Ovary (tissue), 9 donors: Measurements from ENCODE around the gene CATSPER2. TPM values are rescaled to one million over a fixed set of nuclear protein-coding genes. Genes with fewer than 3 reads are reported as not detected.
"Not testable (repeated sequence)": the region's sequence is repeated elsewhere in the genome, so short reads cannot be mapped to it uniquely, and the experiment has no call there.

ENCODE experiments used
- DNase-seq, 5 donors: peaks; one replicate each; pipeline ENCODE4 v3.0.0-alpha.2; 2019 to 2020
- H3K27ac ChIP-seq, 2 donors: fragments of 200-600 bp; one replicate each; pipeline versions ENCODE4 v1.5.1 to v1.8.0; 2019 to 2022
- H3K27me3 ChIP-seq: fragments of 200-600 bp; one replicate; pipeline ENCODE4 v1.8.0; 2022
- H3K36me3 ChIP-seq: fragments of 200-600 bp; sonication (generic); one replicate; pipeline ENCODE4 v1.5.1; 2019
- H3K4me1 ChIP-seq: one replicate; pipeline ENCODE4 v1.8.1; 2013; ENCODE audit warnings: mild to moderate bottlenecking, moderate library complexity; ENCODE audit not compliant: insufficient read depth
- H3K4me3 ChIP-seq: fragments of 200-600 bp; sonication (generic); one replicate; pipeline ENCODE4 v1.5.1; 2017
- H3K9me3 ChIP-seq, 2 donors: fragments of 200-600 bp in 1 of 2; sonication (generic) in 1 of 2; one replicate each; pipeline versions ENCODE4 v1.5.1 to v1.8.1; 2013 to 2019; ENCODE audit warnings: mild to moderate bottlenecking in 1 of 2, moderate library complexity in 1 of 2
- WGBS, 3 donors: extraction: QIAGEN DNeasy Blood & Tissue Kit in 1 of 3; methylation state at CpG; one replicate each; pipeline versions ENCODE4 v1.1.5 to v1.1.7; 2013 to 2017; 5-methylcytosine and 5-hydroxymethylcytosine counted together
- intact Hi-C, 4 donors: fragments of 100-400 bp; cut with DNase I; formaldehyde crosslinking; loops; one replicate each; pipeline versions ENCODE4 v1.11.0 to v1.15.1; 2022 to 2023
- polyA plus RNA-seq, 2 donors: library from polyadenylated mRNA; stranded (reverse); fragments of 200-250 nt in 1 of 2; fragments of 350-450 nt in 1 of 2; fragmentation: Illumina TruSeq in 1 of 2; extraction: RNeasy Lipid Tissue Mini Kit (QIAGEN cat#74804) in 1 of 2; gene quantifications; one replicate each; pipeline ENCODE4 v1.2.3, GENCODE V29; 2013 to 2014
- small RNA-seq: library from RNA; depleted of rRNA; stranded (forward); fragments of <200 nt; gene quantifications from one replicate; pipeline ENCODE3, GENCODE V24; 2016
- total RNA-seq, 7 donors: library from RNA; depleted of rRNA in 2 of 7; stranded (reverse); fragments of >200 nt in 2 of 7; fragmentation: NEBNext Ultra II Directional in 3 of 7; extraction: Animal tissue kit (Norgen Biotek cat#: 25700) in 3 of 7; gene quantifications; one replicate each; pipeline versions ENCODE4 v1.1.0 to v1.2.4, GENCODE V29; 2016 to 2023
- donor health status: DM: no; HTN: no; CAD: no; lungs with moderate emphysema.
- donor health status: DM: no; HTN: no; CAD: no.
- donor health status: Bipolar disorder and iron deficiency.
- donor health status: DM: yes; HTN: yes; CAD: no.
- donor health status: DM: no; HTN: no; CAD: no.
- donor health status: DM: yes; HTN: yes; CAD: no.

Gene CATSPER2
- total and polyA plus RNA-seq, 9 donors = 2.3 to 10.2 (median 5.6) TPM

DNA sequence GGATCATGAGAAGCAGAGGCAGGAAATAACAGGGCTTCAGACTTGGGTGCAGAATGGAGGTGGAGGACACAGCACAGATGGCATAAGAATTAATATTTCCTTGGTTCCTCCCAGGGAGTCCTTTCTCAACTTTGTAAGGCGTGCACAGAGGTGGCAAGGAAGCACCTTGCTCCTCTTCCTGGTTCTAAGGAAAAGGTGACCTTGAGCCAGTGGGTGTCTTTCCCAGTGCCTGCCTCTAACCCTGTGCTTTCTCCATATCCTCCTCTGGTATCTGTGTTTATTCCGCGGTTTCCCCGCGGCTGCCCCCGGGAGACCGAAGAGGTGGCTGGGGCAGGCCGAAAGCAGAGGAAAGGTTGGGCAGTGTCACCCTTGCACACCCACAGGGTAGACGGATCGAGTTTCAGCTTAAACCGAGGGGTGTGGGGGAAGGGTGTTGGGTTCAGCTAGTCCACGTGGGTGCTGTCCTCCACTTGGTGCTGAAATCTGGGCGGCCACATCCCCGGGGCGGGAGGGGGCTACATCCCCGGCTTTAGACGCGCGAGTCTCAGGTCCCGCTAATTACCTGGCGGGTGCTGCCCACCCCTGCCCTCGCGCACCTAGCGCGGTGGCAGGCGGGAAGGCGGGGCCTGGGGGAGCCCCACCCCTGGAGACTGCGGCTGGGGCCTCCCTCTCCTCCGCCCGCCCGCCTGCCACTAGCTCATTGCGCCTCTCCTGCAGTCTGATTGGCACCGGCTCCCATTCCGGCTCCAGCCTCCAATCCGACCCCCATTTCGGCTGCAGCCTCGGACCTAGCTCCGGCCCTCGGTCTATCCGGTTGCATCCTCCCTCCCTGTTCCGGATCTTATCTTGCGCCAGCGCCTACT lies 55.1 kb downstream of the CATSPER2 start, which contains the start of gene CKMT1B:
Gene CKMT1B, plus strand, starts transcription at position 700 of the 863 bp plus-strand sequence. CDS start 192 bp downstream, outside the sequence.
- H3K36me3 ChIP-seq, H3K4me1 ChIP-seq, H3K27me3 ChIP-seq, H3K9me3 ChIP-seq, DNase-seq, intact Hi-C loops, H3K27ac ChIP-seq, H3K4me3 ChIP-seq: not testable (repeated sequence)
- WGBS, 3 donors = no CpG with 5 or more reads among the region's 43 CpGs

- H3K27me3 ChIP-seq, H3K36me3 ChIP-seq, H3K27ac ChIP-seq, intact Hi-C loops, H3K4me1 ChIP-seq, H3K9me3 ChIP-seq, DNase-seq, H3K4me3 ChIP-seq: not testable (repeated sequence)
- WGBS, 3 donors = 9 to 13% (median 13%) methylated on average over 4 of the region's 8 CpGs
Observed at GRCh38 chr15:43592841-43593240, 55.8 kb downstream of the CATSPER2 start.

DNA sequence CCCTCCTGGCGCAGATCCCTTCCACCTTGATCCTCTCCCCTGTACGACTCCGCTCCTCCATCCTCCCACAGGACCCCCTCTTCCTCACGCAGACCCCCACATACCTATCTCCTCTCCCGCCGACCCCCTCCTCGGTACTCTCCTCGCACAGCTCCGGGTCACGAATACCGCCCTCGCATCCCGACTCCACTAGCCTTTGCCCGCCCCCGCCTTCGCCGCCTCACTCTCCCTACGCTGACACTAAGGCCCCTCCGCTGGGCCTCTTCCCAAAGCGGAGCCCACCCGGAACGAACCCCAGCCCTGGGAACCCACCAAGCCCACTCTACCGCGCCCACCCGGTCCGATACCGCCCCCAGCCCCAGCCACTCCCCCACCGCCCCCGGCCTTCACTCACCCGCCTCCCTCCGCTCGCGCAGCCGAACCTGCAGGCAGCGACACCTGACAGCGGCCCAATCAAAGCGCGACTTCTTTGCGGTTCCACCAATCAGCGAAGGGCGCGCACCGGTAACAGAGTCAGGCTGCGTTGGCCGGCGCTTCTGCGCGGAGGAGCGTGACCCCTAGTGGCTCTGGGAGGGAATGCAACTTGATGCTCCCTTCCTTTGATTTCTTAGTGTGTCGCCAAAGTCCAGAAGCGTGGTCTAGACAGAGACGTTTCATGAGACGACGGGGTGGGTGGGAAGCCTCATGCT lies 58.7 kb downstream of the CATSPER2 start, which contains the start of gene PPIP5K1:
Gene PPIP5K1, minus strand, starts transcription at position 431 of the 689 bp plus-strand sequence. CDS start 5,704 bp downstream, outside the sequence.
- H3K9me3 ChIP-seq, H3K27me3 ChIP-seq, H3K27ac ChIP-seq, H3K4me1 ChIP-seq, H3K4me3 ChIP-seq, DNase-seq, intact Hi-C loops, H3K36me3 ChIP-seq: not testable (repeated sequence)
- no CpG with 5 or more reads among the region's 54 CpGs for WGBS, 3 donors

Small RNA genes lying within 50 kb of the gene (small RNA-seq; reads per million reads assigned to genes)
- gene PDIA3P2 (not detected), gene RNU6-554P (not detected), gene RNU6-610P (not detected)

Other genes with a start within 250 kb of the CATSPER2 start
- 10 to 100 TPM; 29.7 to 72.1 (median 51.8) TPM for gene TP53BP1, start 155.7 kb downstream of the CATSPER2 start, total RNA-seq
- 10 to 100 TPM; 14.5 to 33.4 TPM for gene TP53BP1, start 155.7 kb downstream of the CATSPER2 start, polyA plus RNA-seq
- gene MAP1A, start 131.2 kb downstream of the CATSPER2 start, total RNA-seq = 10 to 100 TPM in 6 of 7 donors, 1 to 10 TPM in 1; 4.6 to 35.1 (median 20.1) TPM
- 10 to 100 TPM in 1 of 2 donors, 1 to 10 TPM in 1; 4.0 to 26.0 TPM for gene MAP1A, start 131.2 kb downstream of the CATSPER2 start, polyA plus RNA-seq
- 10 to 100 TPM; 16.5 to 45.2 (median 34.3) TPM for gene PPIP5K1, start 58.6 kb downstream of the CATSPER2 start, total RNA-seq
- 10 to 100 TPM in 1 of 2 donors, 1 to 10 TPM in 1; 7.6 to 27.0 TPM for gene PPIP5K1, start 58.6 kb downstream of the CATSPER2 start, polyA plus RNA-seq
- gene CKMT1B, start 54.8 kb downstream of the CATSPER2 start, total RNA-seq = under 1 TPM in 3 of 7 donors, not detected in 4; 0.11 to 0.41 (median 0.35) TPM
- gene CKMT1B, start 54.8 kb downstream of the CATSPER2 start, polyA plus RNA-seq = 1 to 10 TPM in 1 of 2 donors, under 1 TPM in 1; 0.08 to 1.1 TPM
- under 1 TPM; 0.23 to 0.89 (median 0.35) TPM for gene STRC, start 30.0 kb downstream of the CATSPER2 start, total RNA-seq
- gene STRC, start 30.0 kb downstream of the CATSPER2 start, polyA plus RNA-seq = under 1 TPM; 0.29 to 0.30 TPM
- under 1 TPM in 3 of 7 donors, not detected in 4; 0.31 to 0.92 (median 0.40) TPM for gene CKMT1A, start 45.0 kb upstream of the CATSPER2 start, total RNA-seq
- gene CKMT1A, start 45.0 kb upstream of the CATSPER2 start, polyA plus RNA-seq = under 1 TPM; 0.13 to 0.62 TPM
- gene PDIA3, start 97.6 kb upstream of the CATSPER2 start, total RNA-seq = 100 to 1,000 TPM in 5 of 7 donors, 10 to 100 TPM in 2; 56.9 to 389 (median 260) TPM
- gene PDIA3, start 97.6 kb upstream of the CATSPER2 start, polyA plus RNA-seq = 100 to 1,000 TPM; 175 to 711 TPM
- gene ELL3, start 128.1 kb upstream of the CATSPER2 start, total RNA-seq = 1 to 10 TPM; 2.2 to 7.2 (median 5.5) TPM
- gene ELL3, start 128.1 kb upstream of the CATSPER2 start, polyA plus RNA-seq = 1 to 10 TPM; 4.7 to 4.9 TPM
- 100 to 1,000 TPM; 433 to 587 (median 484) TPM for gene SERF2, start 143.5 kb upstream of the CATSPER2 start, total RNA-seq
- 100 to 1,000 TPM; 254 to 981 TPM for gene SERF2, start 143.5 kb upstream of the CATSPER2 start, polyA plus RNA-seq
- gene SERINC4, start 151.4 kb upstream of the CATSPER2 start, total RNA-seq = under 1 TPM in 5 of 7 donors, not detected in 2; 0.07 to 0.36 (median 0.18) TPM
- gene SERINC4, start 151.4 kb upstream of the CATSPER2 start, polyA plus RNA-seq = under 1 TPM in 1 of 2 donors, not detected in 1; 0.39 TPM
- gene HYPK, start 151.8 kb upstream of the CATSPER2 start, total RNA-seq = 10 to 100 TPM in 6 of 7 donors, 1 to 10 TPM in 1; 9.1 to 20.7 (median 14.1) TPM
- gene HYPK, start 151.8 kb upstream of the CATSPER2 start, polyA plus RNA-seq = 10 to 100 TPM in 1 of 2 donors, 1 to 10 TPM in 1; 7.2 to 12.3 TPM
- 10 to 100 TPM; 12.4 to 29.3 (median 21.0) TPM for gene MFAP1, start 175.8 kb upstream of the CATSPER2 start, total RNA-seq
- 10 to 100 TPM; 18.6 to 54.1 TPM for gene MFAP1, start 175.8 kb upstream of the CATSPER2 start, polyA plus RNA-seq
- gene WDR76, start 178.2 kb upstream of the CATSPER2 start, total RNA-seq = 1 to 10 TPM; 2.4 to 6.2 (median 4.0) TPM
- 1 to 10 TPM; 2.8 to 4.2 TPM for gene WDR76, start 178.2 kb upstream of the CATSPER2 start, polyA plus RNA-seq